GM12873 (cell line): ENCODE results near the gene PPP1R9A.

Experiments used
- CTCF ChIP-seq: IDR thresholded peaks from 2 replicates; pipeline ENCODE4 v1.5.1; 2012; ENCODE audit warnings: low read depth, mild to moderate bottlenecking, moderate library complexity, low read length, control low read depth; ENCODE audit not compliant: insufficient read depth; ENCODE audit errors: missing control alignments

Gene PPP1R9A

GRCh38 chr7:95317966-95318365 is 410.6 kb downstream of the PPP1R9A start:
- no peak for TF ChIP-seq CTCF

- no peak for TF ChIP-seq CTCF
Measured at GRCh38 chr7:95318501-95319100, 411.2 kb downstream of the PPP1R9A start.

GRCh38 chr7:95319570-95319969 is 412.2 kb downstream of the PPP1R9A start:
- no peak for TF ChIP-seq CTCF

- no peak for TF ChIP-seq CTCF
Measured at GRCh38 chr7:95320651-95321050, 413.3 kb downstream of the PPP1R9A start.

GRCh38 chr7:95321720-95322119 is 414.3 kb downstream of the PPP1R9A start:
- TF ChIP-seq CTCF, result no peak

GRCh38 chr7:95322396-95322795 is 415.0 kb downstream of the PPP1R9A start:
- TF ChIP-seq CTCF, result no peak

GRCh38 chr7:95322854-95323253 is 415.5 kb downstream of the PPP1R9A start:
- no peak for TF ChIP-seq CTCF
